SK-N-SH (cell line): ENCODE data around the gene ATM. TPM values are rescaled to one million over a fixed set of nuclear protein-coding genes. Genes with fewer than 3 reads are reported as not detected.

ENCODE experiments used
- CTCF ChIA-PET: fragments of 300-600, 350-600 bp; formaldehyde crosslinking; extraction: SDS; loops from one replicate; lab custom pipeline; 2021; lab: Yijun Ruan, JAX
- POLR2A ChIA-PET: fragments of 350-600 bp; sonication (Branson Sonifier 250); formaldehyde crosslinking; extraction: SDS; loops from one replicate; lab custom pipeline; 2020; ENCODE audit warnings: antibody characterized with exemption, inconsistent platforms; lab: Yijun Ruan, JAX
- DNase-seq: peaks from one replicate; pipeline ENCODE4 v3.0.0; 2012
- H2AFZ ChIP-seq: fragments of 200-600 bp; sonication (generic); 2 replicates; pipeline ENCODE4 v1.8.1; 2016; ENCODE audit warnings: antibody characterized with exemption, mild to moderate bottlenecking, low read depth
- H3F3A ChIP-seq: fragments of 200-600 bp; sonication (generic); replicated peaks from 2 replicates; pipeline ENCODE3; 2016; ENCODE audit warnings: antibody characterized with exemption, mild to moderate bottlenecking; ENCODE audit not compliant: insufficient read depth
- H3K27ac ChIP-seq, 2 experiments: fragments of 200-500 bp in 1 of 2; fragments of 200-600 bp in 1 of 2; sonication (Bioruptor generic) in 1 of 2; sonication (generic), shearing (Covaris generic) in 1 of 2; 2 replicates each; pipeline versions ENCODE4 v1.5.1 to v1.6.1; 2014 to 2016; ENCODE audit warnings: low read depth in 2 of 2, inconsistent platforms in 1 of 2, low read length in 1 of 2, mild to moderate bottlenecking in 1 of 2, mixed read lengths in 1 of 2
- H3K27me3 ChIP-seq: fragments of 200-600 bp; sonication (generic), shearing (Covaris generic); 2 replicates; pipeline ENCODE4 v1.6.1; 2016; ENCODE audit warnings: mixed run types; ENCODE audit not compliant: insufficient read depth
- H3K36me3 ChIP-seq, 2 experiments: fragments of 200-500 bp in 1 of 2; fragments of 200-600 bp in 1 of 2; sonication (Bioruptor generic) in 1 of 2; sonication (generic) in 1 of 2; replicated peaks in 1 of 2; 2 replicates each; pipeline versions ENCODE3 to v1.5.1; 2014 to 2016; ENCODE audit warnings: low read length in 1 of 2, mild to moderate bottlenecking in 1 of 2; ENCODE audit not compliant: insufficient read depth in 2 of 2, control insufficient read depth in 1 of 2
- H3K4me1 ChIP-seq, 2 experiments: fragments of 200-500 bp in 1 of 2; fragments of 200-600 bp in 1 of 2; sonication (Bioruptor generic) in 1 of 2; sonication (generic), shearing (Covaris generic) in 1 of 2; 2 replicates each; pipeline versions ENCODE4 v1.5.1 to v1.6.1; 2014 to 2016; ENCODE audit warnings: low read depth in 1 of 2, low read length in 1 of 2, mixed run types in 1 of 2; ENCODE audit not compliant: insufficient read depth in 2 of 2, control insufficient read depth in 1 of 2
- H3K4me2 ChIP-seq: fragments of 200-600 bp; sonication (generic), shearing (Covaris generic); 2 replicates; pipeline ENCODE4 v1.6.1; 2017; ENCODE audit warnings: mixed run types
- H3K4me3 ChIP-seq, 2 experiments: fragments of 200-500 bp in 1 of 2; fragments of 200-600 bp in 1 of 2; sonication (Bioruptor generic) in 1 of 2; sonication (generic), shearing (Covaris generic) in 1 of 2; 2 replicates each; pipeline versions ENCODE4 v1.5.1 to v1.8.1; 2014 to 2016; ENCODE audit warnings: low read depth in 2 of 2, inconsistent platforms in 1 of 2, low read length in 1 of 2, mild to moderate bottlenecking in 1 of 2, mixed read lengths in 1 of 2, moderate library complexity in 1 of 2
- H3K79me2 ChIP-seq: fragments of 200-600 bp; sonication (generic); 2 replicates; pipeline ENCODE4 v1.8.1; 2017; ENCODE audit warnings: mild to moderate bottlenecking; ENCODE audit not compliant: insufficient read depth
- H3K9ac ChIP-seq: fragments of 200-600 bp; sonication (generic); 2 replicates; pipeline ENCODE4 v1.6.1; 2017; ENCODE audit warnings: mixed run types
- H3K9me2 ChIP-seq: fragments of 200-600 bp; sonication (generic); 2 replicates; pipeline ENCODE4 v1.6.1; 2017; ENCODE audit warnings: mixed run types
- H3K9me3 ChIP-seq: fragments of 200-600 bp; sonication (generic); 2 replicates; pipeline ENCODE4 v1.6.1; 2017; ENCODE audit warnings: mixed run types, mild to moderate bottlenecking, moderate library complexity
- H4K20me1 ChIP-seq: fragments of 200-600 bp; sonication (generic); 2 replicates; pipeline ENCODE4 v1.6.1; 2017; ENCODE audit warnings: mild to moderate bottlenecking, mixed run types; ENCODE audit not compliant: insufficient read depth
- CHD2 ChIP-seq: fragments of 150-350 bp; IDR thresholded peaks from 2 replicates; pipeline ENCODE4 v1.6.1; 2018; ENCODE audit warnings: low read length; ENCODE audit not compliant: partially characterized antibody
- CTCF ChIP-seq: fragments of 200-600 bp; sonication (generic); IDR thresholded peaks from 2 replicates; pipeline ENCODE4 v1.6.1; 2017; ENCODE audit warnings: antibody characterized with exemption, mild to moderate bottlenecking, moderate library complexity
- ELF1 ChIP-seq: IDR thresholded peaks from 2 replicates; pipeline ENCODE4 v1.4.0; 2012
- EP300 ChIP-seq, 2 experiments: IDR thresholded peaks; 2 replicates each; pipeline versions ENCODE4 v1.4.0 to v1.6.1; 2012; ENCODE audit warnings: borderline replicate concordance in 1 of 2, low read depth in 1 of 2, low read length in 1 of 2
- FOSL2 ChIP-seq: IDR thresholded peaks from 2 replicates; pipeline ENCODE4 v1.4.0; 2012; ENCODE audit warnings: low read depth, mild to moderate bottlenecking, moderate library complexity, borderline replicate concordance
- FOXJ3 ChIP-seq: sonication (generic); formaldehyde crosslinking; IDR thresholded peaks from 2 replicates; pipeline ENCODE4 v1.5.1; 2020; ENCODE audit warnings: mild to moderate bottlenecking, missing genetic modification reagents
- GABPA ChIP-seq: IDR thresholded peaks from 2 replicates; pipeline ENCODE4 v1.4.0; 2012; ENCODE audit warnings: low read depth, mild to moderate bottlenecking
- MEF2A ChIP-seq: IDR thresholded peaks from 2 replicates; pipeline ENCODE4 v1.4.0; 2012; ENCODE audit warnings: low read depth, borderline replicate concordance
- MXI1 ChIP-seq: IDR thresholded peaks from 2 replicates; pipeline ENCODE4 v1.6.1; 2012; ENCODE audit warnings: mild to moderate bottlenecking, low read depth, low read length, improper control_type of control experiment
- NFIC ChIP-seq: IDR thresholded peaks from 2 replicates; pipeline ENCODE4 v1.4.0; 2012; ENCODE audit warnings: borderline replicate concordance
- NRF1 ChIP-seq: IDR thresholded peaks from 2 replicates; pipeline ENCODE4 v1.6.1; 2012; ENCODE audit warnings: low read depth, mild to moderate bottlenecking, low read length
- POLR2AphosphoS5 ChIP-seq: IDR thresholded peaks from 2 replicates; pipeline ENCODE4 v1.6.1; 2012; ENCODE audit warnings: low read depth, low read length
- REST ChIP-seq: IDR thresholded peaks from 2 replicates; pipeline ENCODE4 v1.6.1; 2012; ENCODE audit warnings: mild to moderate bottlenecking, low read depth, low read length, moderate library complexity
- RFX5 ChIP-seq: IDR thresholded peaks from 2 replicates; pipeline ENCODE4 v1.6.1; 2012; ENCODE audit warnings: mild to moderate bottlenecking, improper control_type of control experiment, low read length
- RXRA ChIP-seq: IDR thresholded peaks from 2 replicates; pipeline ENCODE4 v1.4.0; 2012; ENCODE audit warnings: low read depth, mild to moderate bottlenecking, borderline replicate concordance
- SIN3A ChIP-seq: IDR thresholded peaks from 2 replicates; pipeline ENCODE4 v1.6.1; 2012; ENCODE audit warnings: low read depth, mild to moderate bottlenecking, low read length, moderate library complexity, borderline replicate concordance
- SMC3 ChIP-seq: IDR thresholded peaks from 2 replicates; pipeline ENCODE4 v1.6.1; 2012; ENCODE audit warnings: low read depth, low read length, improper control_type of control experiment
- TAF1 ChIP-seq: IDR thresholded peaks from 2 replicates; pipeline ENCODE4 v1.6.1; 2012; ENCODE audit warnings: low read depth, mild to moderate bottlenecking, low read length, moderate library complexity, borderline replicate concordance
- TCF12 ChIP-seq: IDR thresholded peaks from 2 replicates; pipeline ENCODE4 v1.4.0; 2012
- TEAD4 ChIP-seq: IDR thresholded peaks from 2 replicates; pipeline ENCODE4 v1.4.0; 2012; ENCODE audit warnings: mild to moderate bottlenecking, borderline replicate concordance; ENCODE audit not compliant: insufficient read depth
- USF1 ChIP-seq: IDR thresholded peaks from 2 replicates; pipeline ENCODE4 v1.4.0; 2012; ENCODE audit warnings: low read depth, borderline replicate concordance
- USF2 ChIP-seq: fragments of 150-350 bp; IDR thresholded peaks from 2 replicates; pipeline ENCODE4 v1.6.1; 2017; ENCODE audit warnings: antibody characterized with exemption, low read length, low read depth, borderline replicate concordance
- WGBS: methylation state at CpG from one replicate; pipeline ENCODE4 v1.1.6; 2017; ENCODE audit warnings: low lambda C conversion rate; 5-methylcytosine and 5-hydroxymethylcytosine counted together
- polyA plus RNA-seq, 3 experiments: library from polyadenylated mRNA; depleted of rRNA; stranded (reverse); fragments of >200 nt; gene quantifications; 2 replicates each; pipeline ENCODE4 v1.2.3, GENCODE V29; 2012

ATM gene
- polyA plus RNA-seq, 1 of the 3 experiments (the other 2 are of a cell fraction), result 14.1 TPM

GRCh38 chr11:108235192-108235591 is 12.3 kb downstream of the ATM start:
- Histone ChIP-seq H2AFZ (no peak overlapping the region), H3K9ac (no peak overlapping the region), H4K20me1 (no peaks in the 10 kb centered on the region), H3F3A (no peaks in the 10 kb centered on the region), H3K27ac (no peak overlapping the region), H3K9me3 (no peaks in the 10 kb centered on the region), H3K36me3 (peaks cover 43 to 69% of the 10 kb centered on the region in 2 experiments), H3K9me2 (no peaks in the 10 kb centered on the region), H3K4me2 (no peak overlapping the region), H3K79me2 (no peaks in the 10 kb centered on the region), H3K27me3 (no peaks in the 10 kb centered on the region), H3K4me3 (no peak overlapping the region), H3K4me1 (no peaks in the 10 kb centered on the region)
- WGBS, result 90% methylated on average over 1 of the region's 1 CpG
- DNase-seq, result no peak
- TF ChIP-seq ELF1, result no peak
- no peak for TF ChIP-seq MXI1
- no peak for TF ChIP-seq CHD2
- TF ChIP-seq NFIC, result no peak
- no peak for TF ChIP-seq USF2
- no peak for TF ChIP-seq NRF1
- TF ChIP-seq CTCF, result no peak
- no peak for TF ChIP-seq RXRA
- no peak for TF ChIP-seq SIN3A
- TF ChIP-seq FOSL2, result no peak
- TF ChIP-seq POLR2AphosphoS5, result no peak
- TF ChIP-seq TAF1, result no peak
- no peak for TF ChIP-seq GABPA
- no peak for TF ChIP-seq FOXJ3 (CRISPR knock-in tag)
- CTCF ChIA-PET, result no interaction called here
- POLR2A ChIA-PET, result no interaction called here

GRCh38 chr11:108235633-108236032 is 12.8 kb downstream of the ATM start:
- ChIA-PET POLR2A (no interaction called here), CTCF (no interaction called here)
- H3K36me3 ChIP-seq, result peaks cover 47 to 66% of the 10 kb centered on the region in 2 experiments

More at GRCh38 chr11:108235633-108236032, 12.8 kb downstream of the ATM start:
- TF ChIP-seq REST (no peak), GABPA (no peak), SMC3 (no peak), TEAD4 (no peak), RFX5 (no peak), USF1 (no peak), TCF12 (no peak), MEF2A (no peak), EP300 (IDR thresholded peaks at IDR 0.05; ENCODE audit: borderline replicate concordance in 1 of 2, low read depth in 1 of 2, low read length in 1 of 2) (no peak)
- H3K9me2 ChIP-seq, result no peaks in the 10 kb centered on the region
- no peaks in the 10 kb centered on the region for H4K20me1 ChIP-seq
- no peak overlapping the region for H3K4me3 ChIP-seq
- no peaks in the 10 kb centered on the region for H3F3A ChIP-seq
- WGBS, result 96% methylated on average over 2 of the region's 2 CpGs
- no peaks in the 10 kb centered on the region for H3K79me2 ChIP-seq
- no peak overlapping the region for H3K4me2 ChIP-seq
- DNase-seq, result no peak
- H2AFZ ChIP-seq, result no peak overlapping the region
- H3K27ac ChIP-seq, result no peak overlapping the region
- H3K9me3 ChIP-seq, result no peaks in the 10 kb centered on the region
- H3K4me1 ChIP-seq, result no peaks in the 10 kb centered on the region
- H3K27me3 ChIP-seq, result no peaks in the 10 kb centered on the region
- no peak overlapping the region for H3K9ac ChIP-seq
